ENCODE results near the gene SYCE1L. TPM values are rescaled to one million over a fixed set of nuclear protein-coding genes. Genes with fewer than 3 reads are reported as not detected.

SYCE1L gene
- total RNA-seq, 4 donors from 2014 or later: 0.57 to 4.3 TPM; not detected in 2

GRCh38 chr16:77211880-77212740 is 12.9 kb downstream of the SYCE1L start:
- Histone ChIP-seq H3K9me3 (no peaks in the 10 kb centered on the region), H3K4me1 (peaks cover 17 to 24% (median 22%) of the 10 kb centered on the region in 4 donors), H3K27ac (replicated peaks in 1 of 4) (peak overlapping the region; percentile 48 to 81 (median 74)), H3K4me3 (peak overlapping the region; percentile 58 to 84 (median 66)), H3K36me3 (no peaks in the 10 kb centered on the region), H3K27me3 (peaks cover 0 to 31% (median 4%) of the 10 kb centered on the region in 4 donors)
- DNase-seq (ENCODE audit: extremely low spot score): no peak
- TF ChIP-seq POLR2AphosphoS5 (IDR thresholded peaks at IDR 0.05): peak in 1 of 2 donors; percentile 47
- peak in 1 of 3 experiments; percentile 2 for TF ChIP-seq CTCF (IDR thresholded peaks at IDR 0.05)
- no peak for TF ChIP-seq EP300 (IDR thresholded peaks at IDR 0.05)
- TF ChIP-seq POLR2A (IDR thresholded peaks at IDR 0.05; ENCODE audit: low read depth): no peak
- 4% methylated on average over 33 of the region's 66 CpGs for WGBS
- intact Hi-C loops (cut with DNase I): no loop called here

GRCh38 chr16:77212741-77213541 is 13.7 kb downstream of the SYCE1L start:
- 13% methylated on average over 30 of the region's 62 CpGs for WGBS
- TF ChIP-seq POLR2A (IDR thresholded peaks at IDR 0.05; ENCODE audit: low read depth): no peak
- TF ChIP-seq POLR2AphosphoS5 (IDR thresholded peaks at IDR 0.05): peak; percentile 32 to 69
- DNase-seq (ENCODE audit: extremely low spot score): no peak
- peak overlapping the region; percentile 58 to 84 (median 66) for H3K4me3 ChIP-seq
- H3K36me3 ChIP-seq: no peaks in the 10 kb centered on the region
- H3K27me3 ChIP-seq: peaks cover 0 to 31% (median 4%) of the 10 kb centered on the region in 4 donors
- peaks cover 17 to 24% (median 22%) of the 10 kb centered on the region in 4 donors for H3K4me1 ChIP-seq
- peak overlapping the region; percentile 48 to 81 (median 74) for H3K27ac ChIP-seq (replicated peaks in 1 of 4)
- no peaks in the 10 kb centered on the region for H3K9me3 ChIP-seq
- intact Hi-C loops (cut with DNase I): no loop called here

GRCh38 chr16:77213542-77214106 is 14.4 kb downstream of the SYCE1L start:
- Histone ChIP-seq H3K27me3 (peaks cover 0 to 31% (median 4%) of the 10 kb centered on the region in 4 donors), H3K36me3 (no peaks in the 10 kb centered on the region), H3K27ac (replicated peaks in 1 of 4) (no peak overlapping the region), H3K9me3 (no peaks in the 10 kb centered on the region), H3K4me3 (no peak overlapping the region), H3K4me1 (peaks cover 17 to 24% (median 22%) of the 10 kb centered on the region in 4 donors)
- TF ChIP-seq POLR2AphosphoS5 (IDR thresholded peaks at IDR 0.05): no peak
- TF ChIP-seq POLR2A (IDR thresholded peaks at IDR 0.05; ENCODE audit: low read depth): no peak
- WGBS: 78% methylated on average over 15 of the region's 15 CpGs
- intact Hi-C loops (cut with DNase I): no loop called here
- no peak for DNase-seq (ENCODE audit: extremely low spot score)

- no peaks in the 10 kb centered on the region for H3K36me3 ChIP-seq
- no peaks in the 10 kb centered on the region for H3K9me3 ChIP-seq
- intact Hi-C loops (cut with DNase I): no loop called here
- H3K4me3 ChIP-seq: no peak overlapping the region
- 94% methylated on average over 10 of the region's 12 CpGs for WGBS
- peaks cover 0 to 31% (median 4%) of the 10 kb centered on the region in 4 donors for H3K27me3 ChIP-seq
- DNase-seq (ENCODE audit: extremely low spot score): no peak
- no peak overlapping the region for H3K27ac ChIP-seq (replicated peaks in 1 of 4)
- H3K4me1 ChIP-seq: peaks cover 17 to 24% (median 22%) of the 10 kb centered on the region in 4 donors
- no peak for TF ChIP-seq POLR2A (IDR thresholded peaks at IDR 0.05; ENCODE audit: low read depth)
- no peak for TF ChIP-seq POLR2AphosphoS5 (IDR thresholded peaks at IDR 0.05)
- no peak for TF ChIP-seq EP300 (IDR thresholded peaks at IDR 0.05)
- TF ChIP-seq CTCF (IDR thresholded peaks at IDR 0.05): no peak
Measured at GRCh38 chr16:77214411-77215138, 15.4 kb downstream of the SYCE1L start.

- intact Hi-C loops (cut with DNase I): no loop called here
- no peak overlapping the region for H3K4me3 ChIP-seq
- H3K9me3 ChIP-seq: no peaks in the 10 kb centered on the region
- 90% methylated on average over 3 of the region's 3 CpGs for WGBS
- H3K27me3 ChIP-seq: peaks cover 0 to 5% (median 0%) of the 10 kb centered on the region in 4 donors
- no peak overlapping the region for H3K27ac ChIP-seq (replicated peaks in 1 of 4)
- no peaks in the 10 kb centered on the region for H3K4me1 ChIP-seq
- no peak for DNase-seq (ENCODE audit: extremely low spot score)
- no peaks in the 10 kb centered on the region for H3K36me3 ChIP-seq
- TF ChIP-seq CTCF (IDR thresholded peaks at IDR 0.05) (no peak), EP300 (IDR thresholded peaks at IDR 0.05) (no peak), POLR2AphosphoS5 (IDR thresholded peaks at IDR 0.05) (no peak), POLR2A (IDR thresholded peaks at IDR 0.05; ENCODE audit: low read depth) (no peak)
Measured at GRCh38 chr16:77219437-77219836, 20.2 kb downstream of the SYCE1L start.
